Heart right ventricle (tissue), 16 donors: ENCODE results near the gene MAL. TPM values are rescaled to one million over a fixed set of nuclear protein-coding genes. Genes with fewer than 3 reads are reported as not detected.

Experiments used
- ATAC-seq, 8 donors: fragments of 200-7000 bp; cut with Tn5 transposase; one replicate each; pipeline ENCODE4 v1.9.1; 2020; ENCODE audit warnings: mild to moderate bottlenecking in 8 of 8, moderate library complexity in 8 of 8, moderate number of reproducible peaks in 1 of 8
- DNase-seq, 2 donors: peaks; one replicate each; pipeline ENCODE4 v3.0.0-alpha.2; 2020
- H3K27ac ChIP-seq, 10 donors: fragments of 200-600 bp; sonication (generic) in 2 of 10; one replicate each; pipeline versions ENCODE4 v1.5.0 to v1.8.0; 2020 to 2022; ENCODE audit warnings: mild to moderate bottlenecking in 3 of 10
- H3K27me3 ChIP-seq, 7 donors: fragments of 200-600 bp; one replicate each; pipeline ENCODE4 v1.8.0; 2021 to 2022; ENCODE audit warnings: mild to moderate bottlenecking in 2 of 7
- H3K36me3 ChIP-seq, 9 donors: fragments of 200-600 bp; sonication (generic) in 1 of 9; one replicate each; pipeline versions ENCODE4 v1.5.0 to v1.8.0; 2020 to 2022; ENCODE audit warnings: mild to moderate bottlenecking in 2 of 9
- H3K4me1 ChIP-seq, 9 donors: fragments of 200-600 bp; sonication (generic) in 1 of 9; one replicate each; pipeline versions ENCODE4 v1.5.0 to v1.8.0; 2020 to 2022; ENCODE audit warnings: mild to moderate bottlenecking in 4 of 9
- H3K4me3 ChIP-seq, 10 donors: fragments of 200-600 bp; sonication (generic) in 2 of 10; one replicate each; pipeline versions ENCODE4 v1.5.0 to v1.8.0; 2020 to 2022; ENCODE audit warnings: mild to moderate bottlenecking in 7 of 10, moderate library complexity in 2 of 10
- H3K9me3 ChIP-seq, 11 donors: fragments of 200-600 bp in 10 of 11; sonication (generic) in 2 of 11; one replicate each; pipeline versions ENCODE4 v1.5.0 to v1.8.0; 2013 to 2022; ENCODE audit warnings: mild to moderate bottlenecking in 2 of 11, control low read depth in 1 of 11, moderate library complexity in 1 of 11
- CTCF ChIP-seq, 9 donors: fragments of 200-600 bp; sonication (generic) in 2 of 9; IDR thresholded peaks; one replicate each; pipeline versions ENCODE4 v1.5.0 to v1.8.0; 2021 to 2022; ENCODE audit warnings: antibody characterized with exemption in 9 of 9, mild to moderate bottlenecking in 5 of 9, moderate library complexity in 1 of 9
- WGBS, 2 donors: extraction: QIAGEN DNeasy Blood & Tissue Kit; methylation state at CpG; one replicate each; pipeline ENCODE4 v1.1.7; 2013; ENCODE audit warnings: inconsistent platforms in 1 of 2; 5-methylcytosine and 5-hydroxymethylcytosine counted together
- intact Hi-C, 10 donors: fragments of 100-400 bp; cut with DNase I; formaldehyde crosslinking; loops; one replicate each; pipeline versions ENCODE4 v1.11.1 to v1.14.2; 2022
- polyA plus RNA-seq, 2 donors: library from polyadenylated mRNA; stranded (reverse); fragments of 200-250 nt; gene quantifications; one replicate each; pipeline ENCODE4 v1.2.3, GENCODE V29; 2013
- total RNA-seq, 10 donors: library from RNA; stranded (reverse); fragmentation: NEBNext Ultra II Directional in 3 of 10; extraction: Animal tissue kit (Norgen Biotek cat#: 25700) in 3 of 10; gene quantifications; one replicate each; pipeline versions ENCODE4 v1.2.1 to v1.2.4, GENCODE V29; 2021 to 2023
- donor health status: Arrhythmogenic right ventricular cardiomyopathy.
- donor health status: ischemic (EF 13 %, LVEDD 7.1; RV severe dilation, severe dysfunction).
- donor health status: healthy with polysubstance abuse.
- donor health status: DM: no; HTN: yes; CAD: no.
- donor health status: DM: no; HTN: no; CAD: no.
- donor health status: ischemic (EF 25% LVEDD 6.9; RV normal size, moderate dysfunction).
- donor health status: ischemic (EF 25% LVEDD 5.7; RV mildly dilated, moderate dysfunction).
- donor health status: healthy.
- donor health status: DM: yes; HTN: yes; CAD: no.
- donor health status: Ischemic cardiomyopathy.
- donor health status: ischemic (EF 35%, LVEDD 5.7; RV mildly dilated, moderate dysfunction).
- donor health status: nonischemic (EF 11% LVEDD 7.7; RV severe dilation, severe dysfunction).
- donor health status: DM: yes; HTN: yes; CAD: no.
- donor health status: PGD.
- donor health status: ischemic (EF 29% LVEDD 5.4; RV normal size, mild dysfunction).
- donor health status: nonischemic (EF 23%, LVEDD 6.1; RV moderate dilation, normal function).

MAL gene
- total and polyA plus RNA-seq, 12 donors: 1.5 to 10.5 (median 3.6) TPM

DNA sequence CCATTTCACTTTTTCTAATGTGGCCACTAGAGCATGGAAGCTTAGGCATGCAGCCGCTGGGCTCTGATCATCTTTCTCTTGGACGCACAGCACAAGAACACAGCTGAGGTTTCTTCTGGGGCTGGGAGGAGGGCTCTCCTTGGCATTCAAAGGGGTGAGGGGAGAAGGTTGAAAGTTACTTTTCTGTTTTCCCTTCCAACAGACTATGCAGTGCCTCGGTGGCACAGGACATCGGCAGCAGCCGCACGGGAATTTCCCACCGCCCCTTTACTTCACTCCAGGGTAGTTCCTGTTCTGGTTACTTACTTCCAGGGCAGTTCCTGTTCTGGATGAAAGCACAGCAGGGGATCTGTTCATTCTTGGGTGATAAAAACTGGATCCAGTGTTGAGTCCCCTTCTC, 18.9 kb upstream of the MAL start:
- Histone ChIP-seq H3K4me3 (no peak overlapping the region), H3K27me3 (peaks cover 0 to 24% (median 0%) of the 10 kb centered on the region in 7 donors), H3K36me3 (no peaks in the 10 kb centered on the region), H3K9me3 (no peaks in the 10 kb centered on the region), H3K27ac (no peak overlapping the region), H3K4me1 (peaks cover 0 to 11% (median 0%) of the 10 kb centered on the region in 9 donors)
- ATAC-seq (no peak), DNase-seq (no peak)
- intact Hi-C loops: no loop called here
- no peak for TF ChIP-seq CTCF (IDR thresholded peaks at IDR 0.05)
- WGBS, 2 donors: 57 to 80% methylated on average over 7 of the region's 7 CpGs

DNA sequence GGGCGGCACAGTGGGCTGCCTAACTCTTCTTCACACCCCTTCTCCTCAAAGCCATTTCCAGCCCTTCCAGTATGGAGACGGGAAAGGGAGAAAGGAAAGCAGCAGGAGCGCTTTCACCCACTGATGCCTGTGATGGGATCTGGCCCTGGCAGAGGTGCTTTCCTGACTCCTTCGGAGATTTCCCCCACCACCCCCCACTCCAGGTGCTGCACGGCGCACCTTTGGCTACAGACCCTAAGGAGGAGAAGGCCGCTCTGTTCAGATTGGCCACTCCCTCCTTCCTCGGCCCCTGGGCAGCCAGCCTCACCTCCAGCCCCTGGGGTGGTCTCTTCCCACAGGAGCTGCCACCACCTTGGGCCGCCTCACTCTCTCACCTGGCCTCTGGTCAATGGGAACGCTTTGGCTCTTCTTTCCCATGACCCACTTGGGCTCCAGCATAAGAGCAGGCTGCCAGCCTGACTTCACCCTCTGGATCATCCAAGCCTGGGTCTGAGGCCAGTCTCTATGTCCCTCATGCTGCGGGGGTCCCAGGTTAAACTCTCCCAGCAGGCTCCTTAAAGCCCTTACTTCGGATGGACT, 18.4 kb upstream of the MAL start:
- ATAC-seq (peak in 2 of 8 donors; percentile 4 to 24), DNase-seq (no peak)
- H3K4me3 ChIP-seq: no peak overlapping the region
- 83 to 87% methylated on average over 12 of the region's 12 CpGs for WGBS, 2 donors
- peak overlapping the region in 1 of 10 donors; percentile 66 for H3K27ac ChIP-seq
- no peaks in the 10 kb centered on the region for H3K9me3 ChIP-seq
- H3K36me3 ChIP-seq: no peaks in the 10 kb centered on the region
- H3K4me1 ChIP-seq: peaks cover 0 to 11% (median 0%) of the 10 kb centered on the region in 9 donors
- intact Hi-C loops: no loop called here
- no peak for TF ChIP-seq CTCF (IDR thresholded peaks at IDR 0.05)
- peaks cover 0 to 24% (median 0%) of the 10 kb centered on the region in 7 donors for H3K27me3 ChIP-seq

- ATAC-seq: peak; percentile 70 to 93 (median 83)
- Histone ChIP-seq H3K4me3 (no peak overlapping the region), H3K4me1 (peaks cover 0 to 11% (median 0%) of the 10 kb centered on the region in 9 donors), H3K27me3 (peaks cover 0 to 24% (median 0%) of the 10 kb centered on the region in 7 donors), H3K27ac (peak overlapping the region in 4 of 10 donors; percentile 20 to 66 (median 50)), H3K9me3 (no peaks in the 10 kb centered on the region), H3K36me3 (no peaks in the 10 kb centered on the region)
- intact Hi-C loops: no loop called here
- no peak for TF ChIP-seq CTCF (IDR thresholded peaks at IDR 0.05)
- peak; percentile 24 to 57 for DNase-seq
- WGBS, 2 donors: 45 to 51% methylated on average over 8 of the region's 8 CpGs
These were observed 17.7 kb upstream of the MAL start for GRCh38 chr2:95007822-95008221.

DNA sequence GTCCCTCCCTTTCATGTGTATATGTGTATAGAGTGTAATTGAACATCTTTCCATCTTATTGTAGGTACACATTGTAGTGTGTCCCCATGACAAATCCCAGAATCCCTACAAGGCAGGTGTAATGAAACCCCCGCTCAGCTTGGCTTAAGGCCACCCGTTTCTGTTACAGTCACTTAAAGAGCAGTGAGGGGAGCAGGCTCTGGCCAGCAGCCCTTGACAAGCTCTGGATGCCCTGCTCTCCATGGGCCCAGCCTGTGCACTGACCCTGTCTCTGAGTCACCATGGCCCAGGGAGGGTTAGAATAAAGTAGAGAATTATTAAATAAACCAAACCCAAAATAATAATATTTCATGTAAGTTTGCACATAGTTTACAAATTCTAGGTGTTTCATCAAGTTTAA, 17.2 kb upstream of the MAL start:
- peaks cover 0 to 11% (median 0%) of the 10 kb centered on the region in 9 donors for H3K4me1 ChIP-seq
- TF ChIP-seq CTCF (IDR thresholded peaks at IDR 0.05): no peak
- ATAC-seq (peak in 6 of 8 donors; percentile 8 to 59 (median 37)), DNase-seq (no peak)
- intact Hi-C loops: no loop called here
- H3K27me3 ChIP-seq: peaks cover 0 to 19% (median 0%) of the 10 kb centered on the region in 7 donors
- H3K9me3 ChIP-seq: no peaks in the 10 kb centered on the region
- 52 to 55% methylated on average over 2 of the region's 2 CpGs for WGBS, 2 donors
- H3K36me3 ChIP-seq: no peaks in the 10 kb centered on the region
- H3K4me3 ChIP-seq: no peak overlapping the region
- H3K27ac ChIP-seq: peak overlapping the region in 4 of 10 donors; percentile 20 to 66 (median 50)
